Peyer's patch (tissue), 4 donors: Measurements from ENCODE around the gene PSORS1C2.

Source experiments
- CTCF ChIP-seq, 6 experiments: fragments of 450-650 bp in 4 of 6; fragments of 200-600 bp in 2 of 6; sonication (generic) in 1 of 6; IDR thresholded peaks; one replicate each; pipeline ENCODE4 v1.5.1; 2017 to 2019; ENCODE audit warnings: antibody characterized with exemption in 6 of 6, mild to moderate bottlenecking in 3 of 6, moderate library complexity in 1 of 6
- POLR2A ChIP-seq, 2 donors: fragments of 450-650 bp; IDR thresholded peaks; one replicate each; pipeline ENCODE4 v1.5.1; 2017; ENCODE audit warnings: antibody characterized with exemption in 2 of 2, mild to moderate bottlenecking in 2 of 2, moderate library complexity in 2 of 2

DNA sequence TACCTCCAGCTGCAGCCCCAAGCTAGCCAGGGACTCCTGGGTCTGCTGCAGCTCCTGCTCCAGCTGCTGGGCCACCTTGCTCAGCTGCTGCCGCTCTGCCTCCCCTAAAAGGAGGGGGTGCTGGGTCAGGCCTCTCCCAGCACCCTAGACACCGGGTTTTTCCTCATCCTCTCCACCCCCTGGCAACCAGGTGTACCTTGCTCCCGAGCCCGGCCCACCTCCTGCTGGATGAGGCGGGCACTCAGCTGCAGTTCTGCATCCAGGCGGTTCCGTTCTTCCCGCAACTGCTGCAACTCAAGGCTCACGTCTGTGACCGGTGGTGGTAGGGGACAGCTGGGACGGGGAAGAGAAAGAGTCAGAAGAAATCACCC, 6.1 kb upstream of the PSORS1C2 start:
- TF ChIP-seq CTCF (IDR thresholded peaks at IDR 0.05) (peak in 1 of 6 experiments; percentile 27), POLR2A (IDR thresholded peaks at IDR 0.05) (no peak)
